Neural progenitor cell (in vitro differentiated cells): ENCODE data around the gene RNF169.

Source experiments
- CTCF ChIP-seq: fragments of 200-600 bp; sonication (generic); IDR thresholded peaks from 2 replicates; pipeline ENCODE4 v1.5.1; 2017; ENCODE audit warnings: antibody characterized with exemption, mild to moderate bottlenecking
- EZH2phosphoT487 ChIP-seq: fragments of 200-600 bp; sonication (generic); IDR thresholded peaks from 2 replicates; pipeline ENCODE4 v1.6.1; 2017; ENCODE audit warnings: antibody characterized with exemption

GRCh38 chr11:74736031-74736430 is 12.6 kb upstream of the RNF169 start:
- TF ChIP-seq CTCF, result no peak
- TF ChIP-seq EZH2phosphoT487, result no peak
